Motor neuron (in vitro differentiated cells): ENCODE data around the gene AFF2. TPM values are rescaled to one million over a fixed set of nuclear protein-coding genes. Genes with fewer than 3 reads are reported as not detected.

Experiments
- ATAC-seq, 8 experiments: fragments of 200-7000 bp; cut with Tn5 transposase; replicated peaks in 6 of 8; 2 replicates each; pipeline ENCODE4 v1.8.0; 2021; ENCODE audit warnings: mild to moderate bottlenecking in 8 of 8, moderate library complexity in 8 of 8
- H3K27ac ChIP-seq, 2 donors: fragments of 250-450 bp; sonication (Bioruptor Pico); 2 replicates each; pipeline ENCODE4 v1.9.0; 2021; ENCODE audit warnings: antibody characterized with exemption in 2 of 2, mild to moderate bottlenecking in 2 of 2, moderate library complexity in 1 of 2
- H3K4me1 ChIP-seq, 2 donors: fragments of 250-450 bp; sonication (Bioruptor Pico); replicated peaks in 1 of 2; 2 replicates each; pipeline ENCODE4 v1.6.1; 2021; ENCODE audit warnings: antibody characterized with exemption in 2 of 2, mild to moderate bottlenecking in 2 of 2, moderate library complexity in 1 of 2
- H3K4me3 ChIP-seq, 5 donors: fragments of 250-450 bp; sonication (Bioruptor Pico); 2 replicates each; pipeline ENCODE4 v1.9.0; 2021; ENCODE audit warnings: antibody characterized with exemption in 5 of 5, mild to moderate bottlenecking in 5 of 5, moderate library complexity in 4 of 5
- WGBS, 10 experiments: fragments of 450-650 bp; shearing (Covaris generic); methylation state at CpG; one replicate each; pipeline ENCODE4 v1.0.0; 2022; 5-methylcytosine and 5-hydroxymethylcytosine counted together
- in situ Hi-C, 9 experiments: fragments of 400-800 bp; cut with MboI; loops; one replicate each; pipeline ENCODE4 v1.15.0; 2021; ENCODE audit warnings: low sequenced_read_pairs in 9 of 9, low pct_unique_long_range_greater_than_20kb in 2 of 9; ENCODE audit not compliant: unreplicated experiment in 9 of 9
- total RNA-seq, 8 experiments: library from RNA; unstranded; fragments of 300-600 nt; gene quantifications; 2 replicates each; pipeline versions ENCODE4 v1.2.3 to v1.2.4, GENCODE V29; 2022

AFF2 gene
- total RNA-seq, 8 experiments from 2014 or later = 4.1 to 85.1 (median 29.1) TPM

DNA sequence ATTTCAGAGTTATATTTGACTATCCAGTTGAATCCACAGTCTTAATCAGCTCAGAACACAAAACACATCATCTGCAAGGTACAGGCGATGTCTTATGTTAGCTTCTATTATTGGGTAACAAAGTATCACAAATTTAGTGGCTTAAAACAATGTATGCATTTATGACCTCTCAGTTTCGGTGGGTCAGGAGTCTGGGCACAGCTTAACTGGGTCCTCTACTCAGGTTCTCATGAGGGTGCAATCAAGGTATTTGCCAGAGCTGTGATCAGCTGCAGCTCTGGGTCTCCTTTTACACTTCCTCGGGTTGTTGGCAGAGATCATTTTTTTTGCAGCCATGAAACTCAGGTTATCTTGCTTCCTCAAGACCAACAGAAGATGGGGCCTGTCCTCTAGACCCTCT is 505.8 kb downstream of the AFF2 start:
- WGBS, 10 experiments = 20 to 83% (median 36%) methylated on average over 1 to 3 of the region's 3 CpGs; no CpG with 5 or more reads in 7 of the 10 experiments
- peaks cover 8 to 34% of the 10 kb centered on the region in 2 donors for H3K4me1 ChIP-seq
- H3K27ac ChIP-seq = no peak overlapping the region
- in situ Hi-C loops = no loop called here
- H3K4me3 ChIP-seq = no peak overlapping the region
- ATAC-seq = no peak

DNA sequence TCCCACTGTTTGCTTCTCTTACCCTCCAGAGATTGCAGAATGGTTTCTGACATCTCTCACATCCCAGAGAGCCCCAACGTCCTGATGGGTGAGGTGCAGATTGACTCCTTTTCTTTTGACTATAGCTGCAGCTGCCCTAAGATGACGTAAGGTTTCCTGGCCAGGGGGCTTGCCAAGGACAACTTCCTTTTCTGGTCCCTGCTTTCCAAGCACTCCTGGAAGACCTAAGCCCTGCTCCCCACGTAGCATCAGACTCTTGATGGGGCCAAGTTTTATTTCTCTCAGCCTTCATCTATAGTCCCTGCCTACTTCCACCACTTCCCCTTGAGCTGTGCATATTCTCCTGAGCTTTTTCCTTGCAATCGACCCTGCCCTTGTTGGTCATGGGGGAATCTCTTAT is 507.0 kb downstream of the AFF2 start:
- in situ Hi-C loops = no loop called here
- no peak overlapping the region for H3K4me3 ChIP-seq
- ATAC-seq = no peak
- H3K4me1 ChIP-seq = peaks cover 8 to 38% of the 10 kb centered on the region in 2 donors
- no peak overlapping the region for H3K27ac ChIP-seq
- 10 to 100% (median 67%) methylated on average over 1 to 3 of the region's 4 CpGs; no CpG with 5 or more reads in 5 of the 10 experiments for WGBS, 10 experiments

DNA sequence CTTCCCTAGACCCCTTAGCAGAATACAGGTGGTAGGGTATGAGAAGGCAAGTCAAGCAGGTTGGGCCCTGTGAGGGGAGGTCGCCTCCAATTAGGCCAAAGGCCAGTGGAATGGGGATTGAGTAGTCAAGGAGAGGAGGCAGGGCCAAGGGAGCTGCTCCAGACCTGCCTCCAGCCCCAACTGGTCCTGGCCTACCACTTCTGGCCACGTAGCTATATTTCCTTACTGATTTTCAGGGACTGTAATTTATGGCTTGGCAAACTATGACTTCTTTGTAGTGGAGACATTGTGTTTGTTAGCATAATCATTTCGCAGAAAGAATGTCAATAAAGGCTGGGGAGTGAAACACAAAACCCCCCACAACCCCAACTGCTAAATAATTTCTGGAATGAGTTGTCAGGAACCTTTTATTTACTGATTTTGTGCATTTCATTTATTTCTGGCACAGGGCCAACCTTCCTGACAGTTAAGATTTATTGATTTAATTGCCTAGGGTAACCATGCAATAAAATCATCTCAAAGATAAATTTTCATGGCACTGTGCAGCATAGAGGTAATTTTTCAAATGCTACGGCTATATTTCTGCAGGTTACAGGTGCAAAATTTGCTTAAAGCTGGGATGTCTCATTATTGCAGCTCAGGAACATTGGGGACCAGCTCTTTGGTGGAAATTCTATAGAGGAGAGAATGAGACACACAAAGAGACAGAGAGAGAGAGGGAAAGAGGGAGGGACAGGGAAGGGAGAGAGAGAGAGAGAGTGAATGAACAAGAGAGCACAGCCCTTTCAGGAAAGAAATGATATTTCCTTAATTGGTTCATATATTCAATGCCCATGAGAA is 509.8 kb downstream of the AFF2 start:
- no peak overlapping the region for H3K4me3 ChIP-seq
- H3K27ac ChIP-seq = peak overlapping the region; percentile 65 to 70
- ATAC-seq = peak in 5 of 8 experiments; percentile 82 to 91 (median 89)
- peaks cover 8 to 25% of the 10 kb centered on the region in 2 donors for H3K4me1 ChIP-seq
- in situ Hi-C loops = no loop called here
- 0 to 100% (median 27%) methylated on average over 1 to 3 of the region's 4 CpGs; no CpG with 5 or more reads in 6 of the 10 experiments for WGBS, 10 experiments

DNA sequence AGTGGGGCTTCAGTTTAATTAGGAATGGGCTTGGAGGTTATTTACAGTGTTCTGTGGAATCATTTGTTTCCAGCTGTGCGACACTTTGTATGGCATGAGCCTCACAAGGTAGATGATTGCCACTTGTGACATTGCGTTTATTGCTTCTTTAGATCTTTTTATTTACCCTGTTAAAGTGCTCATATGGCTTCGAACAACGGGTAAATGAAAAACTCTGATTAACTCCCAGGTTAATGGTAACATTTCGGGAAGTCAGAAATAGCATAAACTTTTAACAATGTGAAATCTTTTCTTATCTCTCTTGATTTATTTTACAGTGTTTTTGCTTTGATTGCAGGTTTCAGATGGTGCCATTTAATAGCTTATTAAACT is 510.4 kb downstream of the AFF2 start:
- in situ Hi-C loops = no loop called here
- 0 to 80% (median 69%) methylated on average over 1 to 5 of the region's 5 CpGs; no CpG with 5 or more reads in 2 of the 10 experiments for WGBS, 10 experiments
- H3K4me3 ChIP-seq = no peak overlapping the region

DNA sequence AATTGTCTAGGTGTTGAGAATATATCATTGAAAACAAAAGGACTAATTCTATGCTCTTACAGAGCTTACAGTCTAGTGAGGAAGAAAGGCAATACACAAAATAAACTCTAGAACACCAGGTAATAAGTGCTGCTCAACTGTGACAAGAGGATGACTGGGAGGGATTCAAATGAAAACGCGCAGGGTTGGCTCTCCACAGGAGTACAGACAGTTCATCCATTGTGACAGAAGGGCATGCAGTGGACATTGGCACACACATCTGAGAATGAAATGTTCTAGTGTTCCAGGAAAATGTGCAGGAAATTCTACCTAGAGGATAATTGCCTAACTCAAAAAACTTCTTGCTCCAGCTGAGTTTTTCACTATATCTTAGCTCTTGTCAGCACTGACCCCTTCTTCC is 512.7 kb downstream of the AFF2 start:
- 65% methylated on average over 2 of the region's 2 CpGs; no CpG with 5 or more reads in 9 of the 10 experiments for WGBS, 10 experiments
- ATAC-seq = no peak
- H3K4me1 ChIP-seq = peaks cover 8 to 25% of the 10 kb centered on the region in 2 donors
- H3K27ac ChIP-seq = no peak overlapping the region
- no peak overlapping the region for H3K4me3 ChIP-seq
- in situ Hi-C loops = no loop called here

More for the DNA sequence above, 510.4 kb downstream of the AFF2 start:
- Histone ChIP-seq H3K4me1 (peaks cover 8 to 25% of the 10 kb centered on the region in 2 donors), H3K27ac (no peak overlapping the region)
- no peak for ATAC-seq

DNA sequence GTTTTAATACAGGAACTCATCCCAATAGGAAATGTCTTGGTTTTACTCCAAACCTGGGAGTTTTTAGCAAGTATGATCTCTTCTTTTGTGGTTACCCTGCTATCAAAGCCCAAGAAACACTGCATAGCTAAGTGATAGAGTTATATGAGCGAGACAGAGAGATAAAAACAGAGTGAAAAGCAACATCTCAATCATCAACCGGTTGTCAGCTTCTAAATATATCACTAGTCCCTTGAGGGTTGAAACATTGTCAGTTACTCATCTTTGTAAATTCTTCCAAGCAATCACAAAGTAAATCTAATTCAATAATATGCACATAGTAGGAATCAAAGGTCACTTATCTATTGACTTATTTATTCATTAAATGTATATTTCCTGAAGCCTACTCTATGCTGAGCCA is 520.7 kb downstream of the AFF2 start:
- ATAC-seq = peak in 1 of 8 experiments; percentile 20
- H3K4me3 ChIP-seq = no peak overlapping the region
- WGBS, 10 experiments = 0 to 100% (median 48%) methylated on average over 1 to 2 of the region's 2 CpGs; no CpG with 5 or more reads in 5 of the 10 experiments
- no peaks in the 10 kb centered on the region for H3K4me1 ChIP-seq
- no peak overlapping the region for H3K27ac ChIP-seq
- in situ Hi-C loops = no loop called here

DNA sequence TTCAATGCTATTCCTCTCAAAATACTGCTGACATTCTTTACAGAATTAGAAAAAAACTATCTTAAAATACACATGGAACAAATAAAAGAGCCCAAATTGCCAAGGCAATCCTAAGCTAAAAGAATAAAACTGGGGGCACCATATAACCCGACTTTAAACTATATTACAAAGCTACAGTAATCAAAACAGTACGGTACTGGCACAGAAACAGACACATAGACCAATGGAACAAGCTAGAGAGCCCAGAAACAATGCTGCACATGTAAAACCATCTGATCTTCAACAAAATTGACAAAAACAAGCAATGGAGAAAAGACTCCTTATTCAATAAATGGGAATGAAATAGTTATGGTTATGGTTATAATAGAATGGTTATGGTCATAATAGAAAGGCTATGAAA is 522.1 kb downstream of the AFF2 start:
- in situ Hi-C loops = no loop called here
- WGBS, 10 experiments = 0 to 71% (median 31%) methylated on average over 1 to 2 of the region's 2 CpGs; no CpG with 5 or more reads in 6 of the 10 experiments
- ATAC-seq = no peak
- H3K4me1 ChIP-seq = no peaks in the 10 kb centered on the region
- no peak overlapping the region for H3K4me3 ChIP-seq
- no peak overlapping the region for H3K27ac ChIP-seq

DNA sequence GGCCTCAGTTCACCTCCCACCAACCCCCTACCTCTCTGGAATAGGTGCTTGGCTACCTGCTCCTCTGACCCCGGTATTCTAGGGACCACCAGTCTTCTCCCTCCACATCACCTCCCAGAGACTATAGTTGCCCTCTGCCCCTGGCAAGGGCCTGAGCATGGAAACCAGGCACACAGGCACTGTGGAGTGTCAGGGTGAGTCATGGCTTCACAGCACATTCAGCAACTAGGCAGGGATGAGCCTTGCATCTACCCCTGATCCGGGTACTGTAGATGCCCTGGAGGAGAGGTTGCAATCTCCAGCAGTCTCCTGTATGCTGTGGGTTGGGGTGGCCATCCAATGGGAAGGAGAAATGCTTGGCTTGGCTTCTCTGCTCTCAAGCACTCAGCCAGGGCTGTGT is 532.0 kb downstream of the AFF2 start:
- Histone ChIP-seq H3K27ac (no peak overlapping the region), H3K4me1 (no peaks in the 10 kb centered on the region), H3K4me3 (no peak overlapping the region)
- ATAC-seq = peak in 2 of 8 experiments; percentile 21 to 25
- in situ Hi-C loops = no loop called here
- 100% methylated on average over 1 of the region's 2 CpGs; no CpG with 5 or more reads in 9 of the 10 experiments for WGBS, 10 experiments

DNA sequence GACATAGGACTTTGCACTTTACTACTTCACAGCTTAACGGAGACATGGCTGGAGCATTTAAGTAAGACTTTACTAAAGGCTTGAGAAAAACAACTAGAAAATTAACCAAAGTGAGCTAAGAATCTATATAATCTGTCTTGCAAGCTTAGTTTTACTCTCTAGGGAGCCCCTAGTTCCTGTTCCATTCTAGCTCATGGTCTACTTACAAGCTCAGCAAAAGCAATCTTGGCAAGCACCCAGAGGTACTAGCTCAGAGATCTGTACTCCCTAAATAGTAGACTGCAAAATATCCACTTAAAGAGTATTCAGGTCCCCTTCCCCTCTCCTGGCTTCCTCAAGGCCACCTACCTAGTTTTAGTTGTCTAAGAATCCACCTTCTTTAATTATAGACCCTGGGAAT is 535.7 kb downstream of the AFF2 start:
- in situ Hi-C loops = no loop called here
- Histone ChIP-seq H3K4me1 (no peaks in the 10 kb centered on the region), H3K4me3 (no peak overlapping the region), H3K27ac (no peak overlapping the region)
- 50 to 89% methylated on average over 1 of the region's 1 CpG; no CpG with 5 or more reads in 8 of the 10 experiments for WGBS, 10 experiments
- no peak for ATAC-seq

DNA sequence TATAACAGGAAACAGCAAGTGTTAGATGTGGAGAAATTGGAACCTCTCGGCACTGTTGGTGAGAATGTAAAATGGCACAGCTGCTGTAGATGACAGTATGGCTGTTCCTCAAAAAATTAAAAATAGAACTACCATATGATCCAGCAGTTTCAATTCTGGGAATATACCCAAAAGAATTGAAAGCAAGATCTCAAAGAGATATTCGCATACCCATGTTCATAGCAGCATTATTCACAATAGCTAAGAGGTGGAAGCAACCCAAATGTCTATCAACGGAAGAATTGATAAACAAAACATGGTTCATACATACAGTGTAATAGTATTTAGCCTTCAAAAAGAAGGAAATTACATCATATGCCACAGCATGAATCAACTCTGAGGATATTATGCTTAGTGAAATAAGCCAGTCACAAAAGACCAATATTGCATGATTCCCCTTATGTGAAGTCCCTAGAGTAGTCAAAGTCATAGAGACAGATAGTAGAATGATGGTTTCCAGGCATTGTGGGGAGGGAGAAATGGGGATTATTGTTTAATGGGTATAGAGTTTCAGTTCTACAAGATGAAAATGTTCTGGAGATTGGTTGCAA is 537.0 kb downstream of the AFF2 start:
- ATAC-seq = no peak
- Histone ChIP-seq H3K4me1 (no peaks in the 10 kb centered on the region), H3K4me3 (no peak overlapping the region), H3K27ac (no peak overlapping the region)
- in situ Hi-C loops = no loop called here
- WGBS, 10 experiments = 0 to 100% (median 77%) methylated on average over 1 to 3 of the region's 3 CpGs; no CpG with 5 or more reads in 6 of the 10 experiments

DNA sequence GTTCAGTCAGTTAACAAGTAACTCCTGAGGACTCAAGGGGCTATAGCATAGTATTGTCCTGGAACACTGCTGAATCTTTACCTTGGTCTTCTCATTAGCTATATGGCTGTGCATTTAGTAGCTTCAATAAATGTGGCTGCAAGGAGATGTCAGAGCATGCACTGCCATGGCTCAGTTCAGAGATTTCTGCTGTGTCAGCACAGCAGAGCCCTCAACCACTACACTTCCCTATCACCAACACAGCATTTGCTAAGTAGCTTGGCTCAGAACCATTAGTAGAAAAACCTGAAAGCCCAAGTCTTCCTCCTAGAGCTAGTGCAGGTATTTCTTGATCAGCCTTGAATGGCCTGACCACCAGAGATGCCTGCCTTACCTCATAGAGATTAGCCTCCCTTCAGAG is 538.6 kb downstream of the AFF2 start:
- Histone ChIP-seq H3K4me1 (no peaks in the 10 kb centered on the region), H3K27ac (no peak overlapping the region), H3K4me3 (no peak overlapping the region)
- ATAC-seq = no peak
- in situ Hi-C loops = no loop called here

DNA sequence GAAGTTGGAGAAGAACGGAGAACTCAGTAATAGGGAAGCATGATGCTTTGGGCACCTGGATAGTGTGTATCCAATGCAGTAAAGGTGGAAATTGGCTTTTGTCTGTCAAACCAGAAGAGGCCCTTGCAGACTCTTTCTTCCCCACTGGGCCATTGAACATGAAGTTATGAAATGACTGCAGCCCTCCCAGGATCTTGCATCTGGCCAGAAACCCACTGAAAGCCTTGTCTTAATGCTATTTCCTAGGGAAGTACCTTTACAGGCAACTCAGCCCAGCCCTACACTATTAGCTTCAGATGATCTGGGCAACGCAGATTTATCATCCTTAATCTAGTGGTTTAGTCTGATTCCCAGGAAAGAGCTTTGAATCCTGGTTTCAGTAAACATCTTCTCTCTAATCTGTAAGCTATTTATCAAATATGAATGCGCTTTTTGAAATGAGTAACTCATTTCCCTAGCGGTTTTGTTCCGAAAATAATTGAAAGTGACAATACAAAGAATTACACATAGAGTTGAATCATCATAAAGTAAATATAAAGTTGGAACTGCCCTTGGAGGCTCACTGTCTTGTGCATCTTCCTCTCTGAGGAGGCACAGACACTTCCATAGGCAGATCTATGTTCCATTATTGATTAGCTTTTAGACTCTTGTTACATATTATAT is 540.6 kb downstream of the AFF2 start:
- H3K4me3 ChIP-seq = no peak overlapping the region
- no peak for ATAC-seq
- in situ Hi-C loops = no loop called here
- WGBS, 10 experiments = 0 to 100% (median 42%) methylated on average over 2 to 5 of the region's 5 CpGs; no CpG with 5 or more reads in 3 of the 10 experiments
- H3K27ac ChIP-seq = no peak overlapping the region
- no peaks in the 10 kb centered on the region for H3K4me1 ChIP-seq

DNA sequence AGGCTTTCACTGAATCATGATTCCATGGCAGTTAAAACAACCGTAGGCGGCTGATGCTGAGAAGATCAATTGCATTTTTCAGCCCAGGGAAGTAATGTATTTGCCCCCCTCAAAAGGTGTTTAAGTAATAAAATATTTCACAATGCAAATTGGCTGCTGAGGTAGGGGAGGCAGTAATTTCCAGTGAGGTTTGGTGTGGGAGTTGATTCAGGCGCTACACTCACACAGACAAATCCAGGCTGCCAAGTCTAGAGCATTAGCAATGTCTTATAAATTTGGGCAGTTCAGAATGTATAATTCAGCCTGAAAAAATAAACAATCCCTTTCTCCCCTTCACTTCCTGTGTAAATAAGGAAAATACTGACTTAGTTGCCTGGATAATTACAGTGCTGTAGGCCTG is 543.0 kb downstream of the AFF2 start:
- in situ Hi-C loops = no loop called here
- H3K4me1 ChIP-seq = no peaks in the 10 kb centered on the region
- no peak overlapping the region for H3K27ac ChIP-seq
- 45 to 92% (median 53%) methylated on average over 2 to 3 of the region's 3 CpGs; no CpG with 5 or more reads in 5 of the 10 experiments for WGBS, 10 experiments
- no peak overlapping the region for H3K4me3 ChIP-seq
- peak in 1 of 8 experiments; percentile 16 for ATAC-seq
